ENCODE measurements around the gene CTSC.
A peak's percentile ranks its signal among the peaks of the same experiment; 100 is the strongest.

CTSC gene

GRCh38 chr11:88337987-88338668 is 592 bp upstream of the CTSC start:
- Histone ChIP-seq H3K36me3 (ENCODE audit: control insufficient read depth, low read length) (peaks cover 27% of the 10 kb centered on the region), H3F3A (ENCODE audit: control insufficient read depth, insufficient read depth) (0 out of 2 replicates have a peak, but pooled peaks cover 3% of the 10 kb centered on the region), H3K27ac (ENCODE audit: low read depth, low read length) (peak overlapping the region; percentile 67), H3K79me2 (ENCODE audit: control insufficient read depth, low read length) (peaks cover 46% of the 10 kb centered on the region), H4K20me1 (ENCODE audit: control insufficient read depth, insufficient read depth, low read depth, low read length) (no peaks in the 10 kb centered on the region), H3K9me2 (replicated peaks; ENCODE audit: control insufficient read depth, low read length) (no peaks in the 10 kb centered on the region), H3K4me1 (ENCODE audit: control insufficient read depth, low read length) (peaks cover 35% of the 10 kb centered on the region), H3K4me3 (ENCODE audit: low read length) (peak overlapping the region; percentile 96), H3K4me2 (ENCODE audit: low read length) (peak overlapping the region; percentile 80), H3K9me3 (ENCODE audit: control insufficient read depth, insufficient read depth, low read length) (no peaks in the 10 kb centered on the region), H3K27me3 (ENCODE audit: control insufficient read depth, low read length) (no peaks in the 10 kb centered on the region)
- TF ChIP-seq CTCF (IDR thresholded peaks at IDR 0.05; ENCODE audit: low read depth, low read length, poor library complexity, severe bottlenecking) (no peak), EZH2phosphoT487 (IDR thresholded peaks at IDR 0.05; ENCODE audit: borderline replicate concordance, low read length) (no peak)

- Histone ChIP-seq H3K27me3 (ENCODE audit: control insufficient read depth, low read length) (no peaks in the 10 kb centered on the region), H3K79me2 (ENCODE audit: control insufficient read depth, low read length) (peaks cover 51% of the 10 kb centered on the region), H3K9me2 (replicated peaks; ENCODE audit: control insufficient read depth, low read length) (no peaks in the 10 kb centered on the region), H3K4me1 (ENCODE audit: control insufficient read depth, low read length) (peaks cover 35% of the 10 kb centered on the region), H3K4me3 (ENCODE audit: low read length) (peak overlapping the region; percentile 96), H3K4me2 (ENCODE audit: low read length) (peak overlapping the region; percentile 80), H3K36me3 (ENCODE audit: control insufficient read depth, low read length) (peaks cover 54% of the 10 kb centered on the region), H3K9me3 (ENCODE audit: control insufficient read depth, insufficient read depth, low read length) (no peaks in the 10 kb centered on the region), H4K20me1 (ENCODE audit: control insufficient read depth, insufficient read depth, low read depth, low read length) (no peaks in the 10 kb centered on the region), H3K27ac (ENCODE audit: low read depth, low read length) (no peak overlapping the region), H3F3A (ENCODE audit: control insufficient read depth, insufficient read depth) (0 out of 2 replicates have a peak, but pooled peaks cover 3% of the 10 kb centered on the region)
- TF ChIP-seq CTCF (IDR thresholded peaks at IDR 0.05; ENCODE audit: low read depth, low read length, poor library complexity, severe bottlenecking) (no peak), EZH2phosphoT487 (IDR thresholded peaks at IDR 0.05; ENCODE audit: borderline replicate concordance, low read length) (no peak)
Observed at GRCh38 chr11:88335284-88335683, 2.3 kb downstream of the CTSC start.

- H3K27ac ChIP-seq (ENCODE audit: low read depth, low read length): no peak overlapping the region
- peaks cover 50% of the 10 kb centered on the region for H3K79me2 ChIP-seq (ENCODE audit: control insufficient read depth, low read length)
- no peaks in the 10 kb centered on the region for H4K20me1 ChIP-seq (ENCODE audit: control insufficient read depth, insufficient read depth, low read depth, low read length)
- no peak overlapping the region for H3K4me2 ChIP-seq (ENCODE audit: low read length)
- H3K4me3 ChIP-seq (ENCODE audit: low read length): 0 out of 2 replicates have a peak overlapping the region, but pooled peaks have one; percentile 4
- H3K36me3 ChIP-seq (ENCODE audit: control insufficient read depth, low read length): peaks cover 64% of the 10 kb centered on the region
- 0 out of 2 replicates have a peak, but pooled peaks cover 3% of the 10 kb centered on the region for H3F3A ChIP-seq (ENCODE audit: control insufficient read depth, insufficient read depth)
- no peaks in the 10 kb centered on the region for H3K27me3 ChIP-seq (ENCODE audit: control insufficient read depth, low read length)
- no peaks in the 10 kb centered on the region for H3K9me3 ChIP-seq (ENCODE audit: control insufficient read depth, insufficient read depth, low read length)
- peaks cover 33% of the 10 kb centered on the region for H3K4me1 ChIP-seq (ENCODE audit: control insufficient read depth, low read length)
- TF ChIP-seq CTCF (IDR thresholded peaks at IDR 0.05; ENCODE audit: low read depth, low read length, poor library complexity, severe bottlenecking) (no peak), EZH2phosphoT487 (IDR thresholded peaks at IDR 0.05; ENCODE audit: borderline replicate concordance, low read length) (no peak)
- no peaks in the 10 kb centered on the region for H3K9me2 ChIP-seq (replicated peaks; ENCODE audit: control insufficient read depth, low read length)
Observed at GRCh38 chr11:88333862-88334261, 3.7 kb downstream of the CTSC start.
